Neural cell (in vitro differentiated cells): ENCODE results near the gene NR1H3. TPM values are rescaled to one million over a fixed set of nuclear protein-coding genes. Genes with fewer than 3 reads are reported as not detected.

Experiments used
- H2AFZ ChIP-seq: fragments of 200-600, 300-800 bp; sonication (generic), shearing (Covaris generic); 2 replicates; pipeline ENCODE4 v1.6.0; 2014; ENCODE audit warnings: low read depth, mild to moderate bottlenecking, antibody characterized with exemption, low read length, moderate library complexity
- H3F3A ChIP-seq: fragments of 200-600 bp; shearing (Covaris generic); 2 replicates; pipeline ENCODE4 v1.6.1; 2016; ENCODE audit warnings: mild to moderate bottlenecking, moderate library complexity, mixed read lengths, antibody characterized with exemption, low read length; ENCODE audit not compliant: insufficient read depth, poor library complexity, severe bottlenecking
- H3K27ac ChIP-seq: fragments of 200-600, 300-800 bp; sonication (generic), shearing (Covaris generic); 2 replicates; pipeline ENCODE4 v1.5.1; 2014; ENCODE audit warnings: mild to moderate bottlenecking, low read length, moderate library complexity
- H3K27me3 ChIP-seq: fragments of 300-800, 200-600 bp; sonication (generic), shearing (Covaris generic); 2 replicates; pipeline ENCODE4 v1.6.0; 2014; ENCODE audit warnings: mild to moderate bottlenecking, low read depth, low read length, moderate library complexity; ENCODE audit not compliant: insufficient read depth
- H3K36me3 ChIP-seq: fragments of 300-800, 200-600 bp; sonication (generic), shearing (Covaris generic); 2 replicates; pipeline ENCODE4 v1.5.1; 2014; ENCODE audit warnings: mild to moderate bottlenecking, antibody characterized with exemption, low read length, moderate library complexity; ENCODE audit not compliant: insufficient read depth
- H3K4me2 ChIP-seq: fragments of 300-800, 200-600 bp; sonication (generic), shearing (Covaris generic); 2 replicates; pipeline ENCODE4 v1.6.0; 2014; ENCODE audit warnings: mild to moderate bottlenecking, low read length
- H3K4me3 ChIP-seq: fragments of 300-800, 200-600 bp; sonication (generic), shearing (Covaris generic); 2 replicates; pipeline ENCODE4 v1.5.1; 2014; ENCODE audit warnings: mild to moderate bottlenecking, low read length, moderate library complexity
- H3K79me2 ChIP-seq: fragments of 200-600 bp; shearing (Covaris generic); replicated peaks from 2 replicates; pipeline ENCODE4 v1.6.0; 2014; ENCODE audit warnings: mild to moderate bottlenecking, low read length, moderate library complexity; ENCODE audit not compliant: insufficient read depth
- H3K9ac ChIP-seq: fragments of 300-800, 200-600 bp; sonication (generic), shearing (Covaris generic); 2 replicates; pipeline ENCODE4 v1.6.1; 2016; ENCODE audit warnings: mild to moderate bottlenecking, low read length, mixed read lengths
- H3K9me2 ChIP-seq: fragments of 200-600 bp; shearing (Covaris generic); 2 replicates; pipeline ENCODE4 v1.6.1; 2016; ENCODE audit warnings: mild to moderate bottlenecking, low read length, mixed read lengths; ENCODE audit not compliant: insufficient read depth
- H3K9me3 ChIP-seq: fragments of 200-600, 300-800 bp; sonication (generic), shearing (Covaris generic); 2 replicates; pipeline ENCODE4 v1.6.1; 2016; ENCODE audit warnings: mild to moderate bottlenecking, mixed run types, low read length, moderate library complexity, mixed read lengths
- H4K20me1 ChIP-seq: fragments of 200-600 bp; shearing (Covaris generic); 2 replicates; pipeline ENCODE4 v1.6.1; 2016; ENCODE audit warnings: mild to moderate bottlenecking, mixed run types; ENCODE audit not compliant: insufficient read depth
- CTCF ChIP-seq: fragments of 450-650 bp; IDR thresholded peaks from 2 replicates; pipeline ENCODE4 v1.5.1; 2014; ENCODE audit warnings: antibody characterized with exemption, mild to moderate bottlenecking, moderate library complexity; ENCODE audit not compliant: poor library complexity, severe bottlenecking
- EP300 ChIP-seq: fragments of 450-650 bp; conservative IDR thresholded peaks from 2 replicates; pipeline ENCODE4 v1.6.1; 2014; ENCODE audit warnings: antibody characterized with exemption, mild to moderate bottlenecking, moderate library complexity; ENCODE audit not compliant: poor library complexity, severe bottlenecking
- EZH2 ChIP-seq: fragments of 200-600, 300-800 bp; shearing (Covaris generic), sonication (generic); IDR thresholded peaks from 2 replicates; pipeline ENCODE4 v1.6.1; 2014; ENCODE audit warnings: antibody characterized with exemption, low read length, borderline replicate concordance, mild to moderate bottlenecking; ENCODE audit not compliant: insufficient read depth, poor library complexity, severe bottlenecking
- MXI1 ChIP-seq: fragments of 450-650 bp; conservative IDR thresholded peaks from 2 replicates; pipeline ENCODE4 v1.6.1; 2014; ENCODE audit warnings: antibody characterized with exemption, mild to moderate bottlenecking; ENCODE audit not compliant: poor library complexity, severe bottlenecking
- POLR2AphosphoS5 ChIP-seq: IDR thresholded peaks from 2 replicates; pipeline ENCODE4 v1.6.1; 2012
- RAD21 ChIP-seq: fragments of 450-650 bp; conservative IDR thresholded peaks from 2 replicates; pipeline ENCODE4 v1.6.1; 2014; ENCODE audit warnings: antibody characterized with exemption, mild to moderate bottlenecking, moderate library complexity
- SMC3 ChIP-seq: fragments of 450-650 bp; conservative IDR thresholded peaks from 2 replicates; pipeline ENCODE4 v1.6.1; 2014; ENCODE audit warnings: antibody characterized with exemption, mild to moderate bottlenecking, moderate library complexity; ENCODE audit not compliant: poor library complexity
- TAF1 ChIP-seq: IDR thresholded peaks from 2 replicates; pipeline ENCODE4 v1.6.1; 2012; ENCODE audit warnings: low read depth
- polyA plus RNA-seq: library from polyadenylated mRNA; depleted of rRNA; stranded (reverse); fragments of >200 nt; gene quantifications from 2 replicates; pipeline ENCODE4 v1.2.3, GENCODE V29; 2014

The NR1H3 gene
- polyA plus RNA-seq, 1 donor from 2014 or later = 7.7 TPM

- H3K9me3 ChIP-seq = no peaks in the 10 kb centered on the region
- TF ChIP-seq TAF1 (no peak), EP300 (no peak), CTCF (no peak), MXI1 (no peak)
- no peak overlapping the region for H3K4me2 ChIP-seq
- H4K20me1 ChIP-seq = no peaks in the 10 kb centered on the region
- H3K79me2 ChIP-seq = peaks cover 16% of the 10 kb centered on the region
- H3K9me2 ChIP-seq = no peaks in the 10 kb centered on the region
- no peaks in the 10 kb centered on the region for H3F3A ChIP-seq
- H3K36me3 ChIP-seq = peaks cover 7% of the 10 kb centered on the region
- H3K27me3 ChIP-seq = no peaks in the 10 kb centered on the region
- no peak overlapping the region for H2AFZ ChIP-seq
- H3K4me3 ChIP-seq = no peak overlapping the region
- H3K27ac ChIP-seq = no peak overlapping the region
- H3K9ac ChIP-seq = no peak overlapping the region
Observed at GRCh38 chr11:47278058-47278457, 20.3 kb downstream of the NR1H3 start.

GRCh38 chr11:47278769-47279168, 21.0 kb downstream of the NR1H3 start:
- no peaks in the 10 kb centered on the region for H4K20me1 ChIP-seq
- no peaks in the 10 kb centered on the region for H3K27me3 ChIP-seq
- no peaks in the 10 kb centered on the region for H3F3A ChIP-seq
- H3K4me3 ChIP-seq = no peak overlapping the region
- H3K9me2 ChIP-seq = no peaks in the 10 kb centered on the region
- H3K79me2 ChIP-seq = peaks cover 10% of the 10 kb centered on the region
- H3K9me3 ChIP-seq = no peaks in the 10 kb centered on the region
- peaks cover 7% of the 10 kb centered on the region for H3K36me3 ChIP-seq
- H2AFZ ChIP-seq = no peak overlapping the region
- H3K9ac ChIP-seq = no peak overlapping the region
- H3K27ac ChIP-seq = no peak overlapping the region
- no peak for TF ChIP-seq POLR2AphosphoS5
- H3K4me2 ChIP-seq = no peak overlapping the region

- Histone ChIP-seq H3K4me2 (no peak overlapping the region), H3K9ac (no peak overlapping the region), H3K79me2 (peaks cover under 1% of the 10 kb centered on the region), H4K20me1 (no peaks in the 10 kb centered on the region), H2AFZ (no peak overlapping the region), H3K36me3 (no peaks in the 10 kb centered on the region), H3K4me3 (no peak overlapping the region), H3K9me3 (no peaks in the 10 kb centered on the region), H3K27me3 (no peaks in the 10 kb centered on the region), H3K27ac (no peak overlapping the region), H3K9me2 (no peaks in the 10 kb centered on the region), H3F3A (no peaks in the 10 kb centered on the region)
- TF ChIP-seq CTCF (no peak), TAF1 (no peak), EZH2 (no peak), SMC3 (no peak), MXI1 (no peak), RAD21 (no peak), EP300 (no peak)
Observed at GRCh38 chr11:47280099-47280498, 22.3 kb downstream of the NR1H3 start.
